ENCODE measurements around the gene ESPL1. TPM values are rescaled to one million over a fixed set of nuclear protein-coding genes. Genes with fewer than 3 reads are reported as not detected.

The ESPL1 gene
- total and polyA plus RNA-seq, 2 of the 13 experiments (the other 11 are each of a cell fraction or from before 2014, with no cell fraction given) = 5.8 to 11.5 TPM

DNA sequence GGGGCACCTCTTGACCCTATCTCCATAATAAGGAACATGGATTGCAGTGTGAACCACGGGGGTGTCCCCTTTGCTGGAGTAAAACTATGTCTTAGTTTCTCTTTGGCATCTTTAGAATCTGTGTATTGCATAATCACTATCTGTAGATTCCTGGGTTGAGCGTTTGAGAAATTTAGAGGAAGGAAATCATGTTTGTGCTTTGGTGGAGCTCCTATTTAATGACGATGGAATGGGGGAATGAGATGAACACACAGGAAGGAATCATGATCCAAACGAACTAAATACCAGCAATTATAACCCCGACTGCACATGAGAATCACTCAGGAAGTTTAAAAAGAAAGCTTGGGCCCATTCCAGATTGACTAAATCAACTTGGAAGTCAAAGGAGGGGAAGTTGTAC, 30.1 kb downstream of the ESPL1 start:
- no peak overlapping the region for H3K4me3 ChIP-seq (replicated peaks in 1 of 3; ENCODE audit: insufficient read depth in 1 of 3, low read depth in 2 of 3, low read length in 3 of 3)

DNA sequence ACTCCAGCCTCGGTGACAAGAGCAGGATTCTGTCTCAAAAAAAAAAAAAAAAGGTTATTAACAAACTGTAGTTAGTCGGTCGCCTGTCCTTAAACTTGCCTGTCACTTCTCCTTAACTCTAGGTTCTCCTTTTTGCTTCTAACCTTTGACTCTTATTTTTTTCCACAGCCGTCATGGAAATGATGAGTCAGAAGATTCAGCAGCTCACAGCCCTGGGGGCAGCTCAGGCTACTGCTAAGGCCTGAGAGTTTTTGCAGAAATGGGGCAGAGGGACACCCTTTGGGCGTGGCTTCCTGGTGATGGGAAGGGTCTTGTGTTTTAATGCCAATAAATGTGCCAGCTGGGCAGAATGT, 31.0 kb downstream of the ESPL1 start:
- in situ Hi-C loops (cut with HindIII; ENCODE audit: extremely low pct_ligation_motif_present, low pct_unique_long_range_greater_than_20kb) (no loop called here), intact Hi-C loops (cut with micrococcal nuclease; ENCODE audit: unreplicated experiment) (loop anchor here (5.0 kb wide), 1 partner anchor 77 kb away; no protein-coding TSS in a partner anchor)
- FAIRE-seq (no peak), DNase-seq (ENCODE audit: low spot score) (peak; percentile 23), ATAC-seq (no peak)
- H3K79me2 ChIP-seq (ENCODE audit: insufficient read depth, low read length) = peaks cover 39% of the 10 kb centered on the region
- H3K9me3 ChIP-seq (ENCODE audit: low read length) = no peaks in the 10 kb centered on the region
- BruUV-seq (replicated peaks) = no TSS peak
- ChIA-PET POLR2A (interaction anchor here (0.8 to 3.2 kb wide), 8 partner anchors 22 to 292 kb away, joined by 3 to 58 read pairs (median 4); partner anchors contain the start of genes AAAS, CSAD, SPRYD3 and ZNF740), CTCF (ENCODE audit: low intra/inter-chr PET ratio, low total read pairs) (no interaction called here)
- peaks cover 3 to 21% of the 10 kb centered on the region in 2 experiments for H3K36me3 ChIP-seq (replicated peaks in 1 of 2; ENCODE audit: control insufficient read depth in 1 of 2, insufficient read depth in 2 of 2, low read length in 2 of 2)
- 84% methylated on average over 5 of the region's 5 CpGs for WGBS (ENCODE audit: low lambda C conversion rate)
- H3K27me3 ChIP-seq (ENCODE audit: control insufficient read depth in 1 of 2, insufficient read depth in 2 of 2, low read length in 2 of 2) = peaks cover 0 to 4% of the 10 kb centered on the region in 2 experiments; a peak in 1 of 5 replicates
- H3K4me1 ChIP-seq (ENCODE audit: insufficient read depth, low read length) = peaks cover 74% of the 10 kb centered on the region
- TF ChIP-seq, protein P1, sequence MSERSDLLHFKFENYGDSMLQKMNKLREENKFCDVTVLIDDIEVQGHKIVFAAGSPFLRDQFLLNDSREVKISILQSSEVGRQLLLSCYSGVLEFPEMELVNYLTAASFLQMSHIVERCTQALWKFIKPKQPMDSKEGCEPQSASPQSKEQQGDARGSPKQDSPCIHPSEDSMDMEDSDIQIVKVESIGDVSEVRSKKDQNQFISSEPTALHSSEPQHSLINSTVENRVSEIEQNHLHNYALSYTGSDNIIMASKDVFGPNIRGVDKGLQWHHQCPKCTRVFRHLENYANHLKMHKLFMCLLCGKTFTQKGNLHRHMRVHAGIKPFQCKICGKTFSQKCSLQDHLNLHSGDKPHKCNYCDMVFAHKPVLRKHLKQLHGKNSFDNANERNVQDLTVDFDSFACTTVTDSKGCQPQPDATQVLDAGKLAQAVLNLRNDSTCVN (CRISPR knock-in tag; IDR thresholded peaks at IDR 0.05; ENCODE audit: borderline replicate concordance) = no peak
- TF ChIP-seq, protein P2, sequence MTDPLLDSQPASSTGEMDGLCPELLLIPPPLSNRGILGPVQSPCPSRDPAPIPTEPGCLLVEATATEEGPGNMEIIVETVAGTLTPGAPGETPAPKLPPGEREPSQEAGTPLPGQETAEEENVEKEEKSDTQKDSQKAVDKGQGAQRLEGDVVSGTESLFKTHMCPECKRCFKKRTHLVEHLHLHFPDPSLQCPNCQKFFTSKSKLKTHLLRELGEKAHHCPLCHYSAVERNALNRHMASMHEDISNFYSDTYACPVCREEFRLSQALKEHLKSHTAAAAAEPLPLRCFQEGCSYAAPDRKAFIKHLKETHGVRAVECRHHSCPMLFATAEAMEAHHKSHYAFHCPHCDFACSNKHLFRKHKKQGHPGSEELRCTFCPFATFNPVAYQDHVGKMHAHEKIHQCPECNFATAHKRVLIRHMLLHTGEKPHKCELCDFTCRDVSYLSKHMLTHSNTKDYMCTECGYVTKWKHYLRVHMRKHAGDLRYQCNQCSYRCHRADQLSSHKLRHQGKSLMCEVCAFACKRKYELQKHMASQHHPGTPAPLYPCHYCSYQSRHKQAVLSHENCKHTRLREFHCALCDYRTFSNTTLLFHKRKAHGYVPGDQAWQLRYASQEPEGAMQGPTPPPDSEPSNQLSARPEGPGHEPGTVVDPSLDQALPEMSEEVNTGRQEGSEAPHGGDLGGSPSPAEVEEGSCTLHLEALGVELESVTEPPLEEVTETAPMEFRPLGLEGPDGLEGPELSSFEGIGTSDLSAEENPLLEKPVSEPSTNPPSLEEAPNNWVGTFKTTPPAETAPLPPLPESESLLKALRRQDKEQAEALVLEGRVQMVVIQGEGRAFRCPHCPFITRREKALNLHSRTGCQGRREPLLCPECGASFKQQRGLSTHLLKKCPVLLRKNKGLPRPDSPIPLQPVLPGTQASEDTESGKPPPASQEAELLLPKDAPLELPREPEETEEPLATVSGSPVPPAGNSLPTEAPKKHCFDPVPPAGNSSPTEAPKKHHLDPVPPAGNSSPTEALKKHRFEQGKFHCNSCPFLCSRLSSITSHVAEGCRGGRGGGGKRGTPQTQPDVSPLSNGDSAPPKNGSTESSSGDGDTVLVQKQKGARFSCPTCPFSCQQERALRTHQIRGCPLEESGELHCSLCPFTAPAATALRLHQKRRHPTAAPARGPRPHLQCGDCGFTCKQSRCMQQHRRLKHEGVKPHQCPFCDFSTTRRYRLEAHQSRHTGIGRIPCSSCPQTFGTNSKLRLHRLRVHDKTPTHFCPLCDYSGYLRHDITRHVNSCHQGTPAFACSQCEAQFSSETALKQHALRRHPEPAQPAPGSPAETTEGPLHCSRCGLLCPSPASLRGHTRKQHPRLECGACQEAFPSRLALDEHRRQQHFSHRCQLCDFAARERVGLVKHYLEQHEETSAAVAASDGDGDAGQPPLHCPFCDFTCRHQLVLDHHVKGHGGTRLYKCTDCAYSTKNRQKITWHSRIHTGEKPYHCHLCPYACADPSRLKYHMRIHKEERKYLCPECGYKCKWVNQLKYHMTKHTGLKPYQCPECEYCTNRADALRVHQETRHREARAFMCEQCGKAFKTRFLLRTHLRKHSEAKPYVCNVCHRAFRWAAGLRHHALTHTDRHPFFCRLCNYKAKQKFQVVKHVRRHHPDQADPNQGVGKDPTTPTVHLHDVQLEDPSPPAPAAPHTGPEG (CRISPR knock-in tag; IDR thresholded peaks at IDR 0.05) = no peak
- TF ChIP-seq MAFK (conservative IDR thresholded peaks at IDR 0.05 in 1 of 2, IDR thresholded peaks at IDR 0.05 in 1 of 2; ENCODE audit: low read length in 2 of 2) = peak in 1 of 2 experiments; percentile 52; a peak in 3 of 4 replicates
- no peak overlapping the region for H2AFZ ChIP-seq (ENCODE audit: low read length)
- peak overlapping the region; percentile 81 for H3K27ac ChIP-seq (ENCODE audit: extremely low read length, insufficient read depth, low read length)
- H3K9ac ChIP-seq (ENCODE audit: insufficient read depth, low read depth, low read length) = no peak overlapping the region
- H3K4me3 ChIP-seq (replicated peaks in 1 of 3; ENCODE audit: insufficient read depth in 1 of 3, low read depth in 2 of 3, low read length in 3 of 3) = peak overlapping the region; percentile 85 to 96 (median 86); a peak in 5 of 6 replicates
- H4K20me1 ChIP-seq (ENCODE audit: insufficient read depth, low read length) = no peaks in the 10 kb centered on the region
- H3K4me2 ChIP-seq (ENCODE audit: low read depth, low read length) = peak overlapping the region; percentile 94; the same call in 1 of the 2 replicates

More for the DNA sequence above, 30.1 kb downstream of the ESPL1 start:
- ChIA-PET CTCF (ENCODE audit: low intra/inter-chr PET ratio, low total read pairs) (no interaction called here), POLR2A (interaction anchor here (1.7 to 3.2 kb wide), 2 partner anchors 23 to 219 kb away, joined by 9 to 58 read pairs; partner anchors contain the start of genes AAAS and SPRYD3)
- 84% methylated on average over 5 of the region's 5 CpGs for WGBS (ENCODE audit: low lambda C conversion rate)
- peaks cover 0 to 4% of the 10 kb centered on the region in 2 experiments; a peak in 1 of 5 replicates for H3K27me3 ChIP-seq (ENCODE audit: control insufficient read depth in 1 of 2, insufficient read depth in 2 of 2, low read length in 2 of 2)
- TF ChIP-seq, protein P3, sequence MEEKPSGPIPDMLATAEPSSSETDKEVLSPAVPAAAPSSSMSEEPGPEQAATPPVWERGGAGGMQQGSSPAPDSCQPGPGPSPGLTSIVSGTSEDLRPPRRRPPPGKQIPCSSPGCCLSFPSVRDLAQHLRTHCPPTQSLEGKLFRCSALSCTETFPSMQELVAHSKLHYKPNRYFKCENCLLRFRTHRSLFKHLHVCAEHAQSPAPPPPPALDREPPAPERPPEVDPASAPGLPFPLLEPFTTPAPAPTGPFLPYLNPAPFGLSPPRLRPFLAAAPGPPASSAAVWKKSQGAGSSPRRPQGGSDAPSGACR (CRISPR knock-in tag; IDR thresholded peaks at IDR 0.05) = no peak
- TF ChIP-seq CEBPB (IDR thresholded peaks at IDR 0.05; ENCODE audit: borderline replicate concordance, low read depth, low read length) = peak; percentile 52; the same call in 1 of the 2 replicates
- intact Hi-C loops (cut with micrococcal nuclease; ENCODE audit: unreplicated experiment) (loop anchor here (5.0 kb wide), 1 partner anchor 76 kb away; no protein-coding TSS in a partner anchor), in situ Hi-C loops (cut with HindIII; ENCODE audit: extremely low pct_ligation_motif_present, low pct_unique_long_range_greater_than_20kb) (no loop called here)
- no peaks in the 10 kb centered on the region for H4K20me1 ChIP-seq (ENCODE audit: insufficient read depth, low read length)
- no peak overlapping the region for H3K9ac ChIP-seq (ENCODE audit: insufficient read depth, low read depth, low read length)
- FAIRE-seq (no peak), ATAC-seq (no peak), DNase-seq (ENCODE audit: low spot score) (no peak)
- H3K9me3 ChIP-seq (ENCODE audit: low read length) = no peaks in the 10 kb centered on the region
- no peak overlapping the region for H2AFZ ChIP-seq (ENCODE audit: low read length)
- no TSS peak for BruUV-seq (replicated peaks)
- H3K79me2 ChIP-seq (ENCODE audit: insufficient read depth, low read length) = peaks cover 39% of the 10 kb centered on the region
- H3K4me1 ChIP-seq (ENCODE audit: insufficient read depth, low read length) = peaks cover 69% of the 10 kb centered on the region
- peaks cover 2 to 20% of the 10 kb centered on the region in 2 experiments; a peak in 4 of 5 replicates for H3K36me3 ChIP-seq (replicated peaks in 1 of 2; ENCODE audit: control insufficient read depth in 1 of 2, insufficient read depth in 2 of 2, low read length in 2 of 2)
- no peak overlapping the region for H3K27ac ChIP-seq (ENCODE audit: extremely low read length, insufficient read depth, low read length)
- no peak overlapping the region for H3K4me2 ChIP-seq (ENCODE audit: low read depth, low read length)

All from HepG2 (cell line).